Esophagus squamous epithelium (tissue), 5 donors: ENCODE measurements around the gene TMEM255B. TPM values are rescaled to one million over a fixed set of nuclear protein-coding genes. Genes with fewer than 3 reads are reported as not detected.

Source experiments
- DNase-seq: peaks from one replicate; lab custom pipeline; 2025; lab: John Stamatoyannopoulos, UW
- H3K27ac ChIP-seq, 4 donors: fragments of 200-600 bp; sonication (generic); one replicate each; pipeline ENCODE4 v1.5.1; 2016 to 2019; ENCODE audit warnings: mild to moderate bottlenecking in 1 of 4
- H3K27me3 ChIP-seq, 4 donors: fragments of 200-600 bp; sonication (generic); 1 replicate in 3 of 4; 2 replicates in 1 of 4; pipeline versions ENCODE4 v1.5.1 to v1.6.0; 2017 to 2021; ENCODE audit warnings: antibody characterized with exemption in 1 of 4
- H3K36me3 ChIP-seq, 3 donors: fragments of 200-600 bp; sonication (generic); one replicate each; pipeline ENCODE4 v1.5.1; 2016 to 2019
- H3K4me1 ChIP-seq, 3 donors: fragments of 200-600 bp; sonication (generic); one replicate each; pipeline ENCODE4 v1.5.1; 2017 to 2019
- H3K4me3 ChIP-seq, 4 donors: fragments of 200-600 bp; sonication (generic); 1 replicate in 3 of 4; 2 replicates in 1 of 4; pipeline ENCODE4 v1.5.1; 2016 to 2019; ENCODE audit warnings: mild to moderate bottlenecking in 2 of 4, moderate library complexity in 1 of 4
- H3K9me3 ChIP-seq, 3 donors: fragments of 200-600 bp; sonication (generic); one replicate each; pipeline ENCODE4 v1.5.1; 2016 to 2019
- POLR2A ChIP-seq, 4 donors: fragments of 450-650 bp; IDR thresholded peaks; one replicate each; pipeline ENCODE4 v1.6.1; 2017; ENCODE audit warnings: antibody characterized with exemption in 4 of 4, mild to moderate bottlenecking in 4 of 4, moderate library complexity in 3 of 4
- WGBS, 2 donors: methylation state at CpG; one replicate each; pipeline ENCODE4 v1.1.5; 2018; 5-methylcytosine and 5-hydroxymethylcytosine counted together
- intact Hi-C: fragments of 100-400 bp; cut with DNase I; formaldehyde crosslinking; loops from one replicate; pipeline ENCODE4 v1.15.0; 2022
- total RNA-seq, 4 donors: library from RNA; depleted of rRNA; stranded (reverse); fragments of >200 nt; gene quantifications; one replicate each; pipeline ENCODE4 v1.1.0, GENCODE V29; 2016
- TF ChIP-seq, protein P1 (sequence below), 6 experiments: fragments of 450-650 bp in 4 of 6; fragments of 200-600 bp in 2 of 6; sonication (generic) in 2 of 6; IDR thresholded peaks; one replicate each; pipeline ENCODE4 v1.5.1; 2016 to 2019; ENCODE audit warnings: antibody characterized with exemption in 6 of 6, mild to moderate bottlenecking in 4 of 6, moderate library complexity in 4 of 6
- donor health status: DM: yes; HTN: yes; CAD: no.

The TMEM255B gene
- total RNA-seq, 4 donors from 2014 or later = 0.30 to 9.2 (median 3.2) TPM; not detected in 1

DNA sequence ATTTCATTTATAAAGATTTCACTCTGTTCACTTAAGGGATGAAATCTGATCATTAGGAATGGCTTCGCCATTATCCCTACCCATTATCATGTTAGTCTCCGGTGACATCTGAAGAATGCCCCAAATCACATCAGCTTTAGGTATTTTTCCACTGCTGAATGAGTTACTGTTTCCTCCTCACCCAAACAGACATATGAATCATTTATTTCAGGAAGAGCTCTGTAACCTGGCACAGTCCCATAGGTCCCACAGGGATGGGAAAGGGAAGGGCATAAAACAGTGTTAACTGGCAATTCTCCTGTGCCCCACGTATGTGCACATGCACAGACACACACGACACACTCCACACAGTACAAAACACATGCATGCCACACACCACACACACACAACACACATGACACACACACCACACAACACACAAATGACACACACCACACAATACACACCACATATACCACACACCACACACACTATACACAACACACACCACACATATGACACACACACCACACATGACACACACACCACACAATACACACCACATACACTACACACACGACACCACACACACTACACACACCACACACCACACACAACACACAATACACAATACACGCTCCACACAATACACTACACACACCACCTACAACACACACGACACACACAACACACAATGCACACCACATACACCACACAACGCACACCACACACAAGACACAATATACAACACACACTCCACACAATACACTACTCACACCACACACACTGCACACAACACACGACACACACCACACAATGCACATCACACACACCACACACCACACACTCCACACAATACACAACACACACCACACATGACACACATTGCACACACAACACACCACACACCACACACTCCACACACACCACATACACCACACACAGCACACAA is 15.4 kb downstream of the TMEM255B start:
- H3K27ac ChIP-seq = no peak overlapping the region
- 63 to 64% methylated on average over 9 of the region's 9 CpGs for WGBS, 2 donors

DNA sequence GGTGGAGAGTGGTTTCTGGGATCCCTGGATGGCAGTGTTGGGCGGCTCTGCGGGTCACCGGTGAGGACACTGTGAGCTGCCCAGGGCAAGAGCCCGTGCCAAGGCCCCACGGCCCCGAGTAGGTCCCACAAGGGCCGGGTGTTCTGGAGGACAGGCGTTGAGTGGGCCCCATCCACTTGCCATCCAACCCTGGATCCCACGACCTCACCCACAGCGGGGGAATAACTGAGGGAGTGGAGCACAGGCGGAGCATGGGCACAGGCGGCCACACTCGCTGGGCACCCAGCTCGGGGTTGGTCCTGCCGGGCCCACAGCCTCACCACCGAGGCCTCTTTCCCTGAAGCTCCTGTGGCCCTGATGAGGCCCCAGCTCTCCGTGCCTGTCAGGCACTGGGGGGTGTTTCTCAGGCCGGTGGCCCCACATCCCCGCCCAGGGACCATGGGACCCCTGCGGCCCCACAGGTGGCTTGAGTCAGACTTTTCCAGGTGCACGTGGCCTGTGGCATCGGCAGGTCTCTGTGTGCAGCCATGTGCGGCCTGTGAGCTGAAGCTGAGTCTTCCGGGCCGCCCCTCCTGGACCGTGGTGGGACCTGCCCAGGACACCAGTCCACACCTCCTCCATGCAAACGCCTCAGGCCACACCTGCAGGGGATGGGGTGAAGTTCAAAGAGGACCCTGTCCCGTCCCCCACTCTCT is 16.6 kb downstream of the TMEM255B start:
- H3K9me3 ChIP-seq = no peaks in the 10 kb centered on the region
- WGBS, 2 donors = 87% methylated on average over 12 of the region's 28 CpGs; no CpG with 5 or more reads in 1 of the 2 donors
- intact Hi-C loops = no loop called here
- TF ChIP-seq, protein P1, sequence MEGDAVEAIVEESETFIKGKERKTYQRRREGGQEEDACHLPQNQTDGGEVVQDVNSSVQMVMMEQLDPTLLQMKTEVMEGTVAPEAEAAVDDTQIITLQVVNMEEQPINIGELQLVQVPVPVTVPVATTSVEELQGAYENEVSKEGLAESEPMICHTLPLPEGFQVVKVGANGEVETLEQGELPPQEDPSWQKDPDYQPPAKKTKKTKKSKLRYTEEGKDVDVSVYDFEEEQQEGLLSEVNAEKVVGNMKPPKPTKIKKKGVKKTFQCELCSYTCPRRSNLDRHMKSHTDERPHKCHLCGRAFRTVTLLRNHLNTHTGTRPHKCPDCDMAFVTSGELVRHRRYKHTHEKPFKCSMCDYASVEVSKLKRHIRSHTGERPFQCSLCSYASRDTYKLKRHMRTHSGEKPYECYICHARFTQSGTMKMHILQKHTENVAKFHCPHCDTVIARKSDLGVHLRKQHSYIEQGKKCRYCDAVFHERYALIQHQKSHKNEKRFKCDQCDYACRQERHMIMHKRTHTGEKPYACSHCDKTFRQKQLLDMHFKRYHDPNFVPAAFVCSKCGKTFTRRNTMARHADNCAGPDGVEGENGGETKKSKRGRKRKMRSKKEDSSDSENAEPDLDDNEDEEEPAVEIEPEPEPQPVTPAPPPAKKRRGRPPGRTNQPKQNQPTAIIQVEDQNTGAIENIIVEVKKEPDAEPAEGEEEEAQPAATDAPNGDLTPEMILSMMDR (IDR thresholded peaks at IDR 0.05) = no peak
- no peak for TF ChIP-seq POLR2A (IDR thresholded peaks at IDR 0.05)
- H3K27ac ChIP-seq = no peak overlapping the region
- peaks cover 0 to 2% (median 0%) of the 10 kb centered on the region in 3 donors for H3K36me3 ChIP-seq
- no peak overlapping the region for H3K4me3 ChIP-seq
- DNase-seq = no peak
- peaks cover 0 to 6% (median 0%) of the 10 kb centered on the region in 3 donors for H3K4me1 ChIP-seq
- H3K27me3 ChIP-seq = peaks cover 0 to 31% (median 0%) of the 10 kb centered on the region in 4 donors

More for the DNA sequence above, 15.4 kb downstream of the TMEM255B start:
- TF ChIP-seq, protein P1 (IDR thresholded peaks at IDR 0.05) = no peak
- TF ChIP-seq POLR2A (IDR thresholded peaks at IDR 0.05) = no peak
- H3K4me3 ChIP-seq = no peak overlapping the region
- H3K9me3 ChIP-seq = no peaks in the 10 kb centered on the region
- intact Hi-C loops = no loop called here
- H3K4me1 ChIP-seq = peaks cover 0 to 6% (median 0%) of the 10 kb centered on the region in 3 donors
- H3K36me3 ChIP-seq = peaks cover 0 to 12% (median 0%) of the 10 kb centered on the region in 3 donors
- DNase-seq = no peak
- H3K27me3 ChIP-seq = peaks cover 0 to 31% (median 0%) of the 10 kb centered on the region in 4 donors

DNA sequence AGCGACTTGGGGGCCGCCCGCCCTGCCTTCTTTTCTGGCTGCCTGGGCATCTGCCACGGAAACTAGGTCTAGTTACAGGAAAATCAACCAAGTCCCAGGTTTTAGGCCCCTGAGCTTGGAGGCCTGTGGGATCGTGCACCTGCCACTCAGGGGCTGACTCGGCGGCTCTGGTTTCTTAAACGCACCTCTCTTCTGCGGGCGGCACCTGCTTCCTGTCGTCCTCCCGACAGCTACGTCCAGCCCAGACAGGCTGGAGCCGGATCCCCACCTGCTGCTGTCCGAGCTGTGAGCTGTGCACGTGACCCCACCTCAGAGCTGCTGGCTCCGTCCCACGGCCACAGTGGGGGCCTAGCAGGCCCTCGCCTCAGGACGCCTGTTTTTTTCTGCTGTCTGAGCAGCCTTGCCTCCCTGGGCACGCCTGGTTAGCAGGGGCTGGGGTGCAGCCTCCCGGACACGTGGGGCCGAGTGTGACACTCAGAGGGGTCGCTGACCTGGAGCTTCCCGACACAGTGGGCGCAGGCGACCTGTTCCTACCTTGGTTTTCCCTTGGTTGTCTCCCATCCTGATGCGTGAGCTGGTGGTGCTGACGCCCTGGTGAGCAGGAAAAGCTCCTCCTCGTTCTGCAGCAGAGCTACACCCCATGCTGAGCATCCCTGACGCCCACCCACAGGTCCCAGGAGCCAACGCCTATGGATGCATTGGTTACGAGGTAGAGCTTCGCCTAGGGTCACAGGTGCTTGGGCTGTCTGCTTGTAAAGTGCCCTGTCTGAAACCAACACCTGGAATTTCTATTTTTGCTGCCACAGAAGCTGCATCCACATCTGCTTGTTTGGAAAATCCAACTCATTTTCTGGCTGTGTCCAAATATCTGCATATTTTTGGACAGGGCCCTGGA is 17.5 kb downstream of the TMEM255B start:
- no peak overlapping the region for H3K4me3 ChIP-seq
- TF ChIP-seq, protein P1 (IDR thresholded peaks at IDR 0.05) = no peak
- no peak for TF ChIP-seq POLR2A (IDR thresholded peaks at IDR 0.05)
- H3K27ac ChIP-seq = no peak overlapping the region
- 62 to 88% methylated on average over 13 to 30 of the region's 35 CpGs for WGBS, 2 donors
- DNase-seq = no peak
- H3K9me3 ChIP-seq = no peaks in the 10 kb centered on the region
- H3K4me1 ChIP-seq = peaks cover 0 to 10% (median 0%) of the 10 kb centered on the region in 3 donors
- H3K36me3 ChIP-seq = no peaks in the 10 kb centered on the region
- intact Hi-C loops = no loop called here
- H3K27me3 ChIP-seq = peaks cover 0 to 31% (median 0%) of the 10 kb centered on the region in 4 donors

DNA sequence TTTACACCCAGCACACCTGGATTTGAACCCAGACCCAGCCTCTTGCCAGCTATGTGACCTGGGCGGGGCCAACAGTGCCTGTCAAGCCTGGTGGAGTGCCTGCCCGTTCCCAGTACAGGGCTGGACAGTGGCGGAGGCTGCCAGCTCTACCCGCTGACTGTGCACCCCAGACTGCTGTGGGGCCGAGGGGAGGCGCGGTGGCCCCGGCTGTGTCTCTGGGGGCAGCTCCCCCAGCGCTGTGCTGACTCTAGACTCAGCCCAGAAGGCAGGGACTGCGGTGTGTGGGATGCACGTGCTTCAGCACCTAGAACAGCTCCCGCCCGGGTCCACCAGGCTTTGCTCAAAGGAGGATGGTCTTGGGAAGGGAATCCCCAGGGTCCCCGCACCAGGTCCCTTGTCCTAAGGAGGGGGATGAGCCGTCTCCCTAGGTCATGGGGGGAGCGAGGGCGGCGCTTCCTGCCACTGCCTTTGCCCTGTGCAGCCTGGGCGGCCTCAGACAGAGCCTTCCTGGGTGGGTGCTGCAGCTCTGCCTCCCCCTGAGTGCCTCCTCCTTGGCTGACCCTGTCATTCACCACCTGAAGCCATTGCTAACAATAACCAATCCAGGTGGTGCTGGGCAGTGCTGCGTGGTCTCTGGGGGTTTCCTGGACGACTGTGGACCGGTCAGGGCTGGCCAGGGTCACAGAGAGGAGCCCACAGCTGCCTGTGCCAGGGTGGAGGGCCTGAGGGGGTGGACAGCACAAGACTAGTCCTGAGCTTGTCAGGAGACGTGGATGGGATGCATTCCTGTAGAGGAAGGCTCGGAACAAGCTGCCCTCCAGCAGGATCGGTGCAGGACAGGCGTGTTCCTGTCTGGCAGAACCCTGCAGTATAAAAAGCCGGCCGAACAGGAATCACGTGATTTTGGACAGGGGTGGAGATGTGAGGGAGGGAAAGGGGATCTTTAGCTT is 18.6 kb downstream of the TMEM255B start:
- no peaks in the 10 kb centered on the region for H3K9me3 ChIP-seq
- no peak for DNase-seq

More for the DNA sequence above, 18.6 kb downstream of the TMEM255B start:
- intact Hi-C loops = no loop called here
- TF ChIP-seq, protein P1 (IDR thresholded peaks at IDR 0.05) = no peak
- no peak for TF ChIP-seq POLR2A (IDR thresholded peaks at IDR 0.05)
- Histone ChIP-seq H3K36me3 (no peaks in the 10 kb centered on the region), H3K4me3 (no peak overlapping the region), H3K4me1 (peaks cover 0 to 16% (median 0%) of the 10 kb centered on the region in 3 donors), H3K27ac (no peak overlapping the region), H3K27me3 (peaks cover 0 to 31% (median 0%) of the 10 kb centered on the region in 4 donors)
- WGBS, 2 donors = 18 to 39% methylated on average over 7 to 19 of the region's 29 CpGs
